Testis (tissue), 3 donors: ENCODE data around the gene ERN2. TPM values are rescaled to one million over a fixed set of nuclear protein-coding genes. Genes with fewer than 3 reads are reported as not detected.

Experiments used
- DNase-seq: peaks from one replicate; pipeline ENCODE4 v3.0.0-alpha.2; 2019
- H3K27ac ChIP-seq, 2 donors: fragments of 200-600 bp; sonication (generic); one replicate each; pipeline ENCODE4 v1.5.1; 2019
- H3K27me3 ChIP-seq: fragments of 200-600 bp; sonication (generic); one replicate; pipeline ENCODE4 v1.5.1; 2019
- H3K36me3 ChIP-seq: fragments of 200-600 bp; sonication (generic); one replicate; pipeline ENCODE4 v1.5.1; 2017; ENCODE audit warnings: low read depth; ENCODE audit errors: missing control alignments
- H3K4me1 ChIP-seq: fragments of 200-600 bp; sonication (generic); one replicate; pipeline ENCODE4 v1.5.1; 2019
- H3K4me3 ChIP-seq, 2 donors: fragments of 200-600 bp; sonication (generic); one replicate each; pipeline ENCODE4 v1.5.1; 2017 to 2019
- H3K9me3 ChIP-seq: fragments of 200-600 bp; sonication (generic); one replicate; pipeline ENCODE4 v1.5.1; 2017
- POLR2A ChIP-seq: fragments of 450-650 bp; IDR thresholded peaks from one replicate; pipeline ENCODE4 v1.6.1; 2017; ENCODE audit warnings: antibody characterized with exemption, mild to moderate bottlenecking, moderate library complexity
- WGBS, 2 donors: methylation state at CpG; one replicate each; pipeline ENCODE4 v1.1.5; 2018; 5-methylcytosine and 5-hydroxymethylcytosine counted together
- intact Hi-C: fragments of 100-400 bp; cut with DNase I; formaldehyde crosslinking; loops from one replicate; pipeline ENCODE4 v1.15.1; 2023; ENCODE audit warnings: low total_unique reads
- polyA plus RNA-seq: library from polyadenylated mRNA; stranded (reverse); fragments of 350-450 nt; fragmentation: Illumina TruSeq; extraction: RNeasy Lipid Tissue Mini Kit (QIAGEN cat#74804); gene quantifications from one replicate; pipeline ENCODE4 v1.2.3, GENCODE V29; 2014; ENCODE audit warnings: low read depth, low replicate concordance; ENCODE audit not compliant: insufficient read depth
- total RNA-seq, 2 donors: library from RNA; depleted of rRNA; stranded (reverse); fragments of >200 nt; gene quantifications; one replicate each; pipeline ENCODE4 v1.2.3, GENCODE V29; 2016
- TF ChIP-seq, protein P1 (sequence below), 3 experiments: fragments of 450-650 bp in 2 of 3; fragments of 200-600 bp in 1 of 3; sonication (generic) in 1 of 3; IDR thresholded peaks; one replicate each; pipeline ENCODE4 v1.5.1; 2016 to 2019; ENCODE audit warnings: antibody characterized with exemption in 3 of 3, mild to moderate bottlenecking in 2 of 3, moderate library complexity in 1 of 3

Gene ERN2
- total and polyA plus RNA-seq, 3 donors from 2014 or later = 0.32 to 0.94 (median 0.37) TPM

DNA sequence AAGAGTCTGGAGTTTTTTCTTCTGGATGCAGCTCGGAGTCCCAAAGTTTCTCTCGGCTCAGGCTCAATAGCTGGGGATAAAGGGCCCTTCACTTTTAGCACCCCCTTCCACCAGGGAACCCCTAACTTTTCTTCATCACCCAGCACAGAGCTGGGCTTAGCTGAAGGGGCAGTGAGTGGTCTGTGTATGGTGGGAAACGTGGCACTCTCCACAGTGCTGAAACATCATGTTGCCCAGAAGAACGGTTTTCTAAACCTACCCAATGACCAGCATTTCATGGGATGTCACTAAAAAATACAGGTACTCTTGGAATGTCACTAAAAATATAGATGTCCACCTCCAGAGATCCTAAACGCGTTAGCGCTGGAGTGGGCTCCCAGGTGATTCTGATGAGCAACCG is 12.0 kb downstream of the ERN2 start:
- intact Hi-C loops = no loop called here
- Histone ChIP-seq H3K27me3 (no peaks in the 10 kb centered on the region), H3K4me1 (no peaks in the 10 kb centered on the region), H3K9me3 (no peaks in the 10 kb centered on the region), H3K27ac (no peak overlapping the region), H3K36me3 (no peaks in the 10 kb centered on the region), H3K4me3 (no peak overlapping the region)
- 69 to 83% methylated on average over 8 of the region's 8 CpGs for WGBS, 2 donors
- no peak for DNase-seq
- TF ChIP-seq POLR2A = no peak
- TF ChIP-seq, protein P1, sequence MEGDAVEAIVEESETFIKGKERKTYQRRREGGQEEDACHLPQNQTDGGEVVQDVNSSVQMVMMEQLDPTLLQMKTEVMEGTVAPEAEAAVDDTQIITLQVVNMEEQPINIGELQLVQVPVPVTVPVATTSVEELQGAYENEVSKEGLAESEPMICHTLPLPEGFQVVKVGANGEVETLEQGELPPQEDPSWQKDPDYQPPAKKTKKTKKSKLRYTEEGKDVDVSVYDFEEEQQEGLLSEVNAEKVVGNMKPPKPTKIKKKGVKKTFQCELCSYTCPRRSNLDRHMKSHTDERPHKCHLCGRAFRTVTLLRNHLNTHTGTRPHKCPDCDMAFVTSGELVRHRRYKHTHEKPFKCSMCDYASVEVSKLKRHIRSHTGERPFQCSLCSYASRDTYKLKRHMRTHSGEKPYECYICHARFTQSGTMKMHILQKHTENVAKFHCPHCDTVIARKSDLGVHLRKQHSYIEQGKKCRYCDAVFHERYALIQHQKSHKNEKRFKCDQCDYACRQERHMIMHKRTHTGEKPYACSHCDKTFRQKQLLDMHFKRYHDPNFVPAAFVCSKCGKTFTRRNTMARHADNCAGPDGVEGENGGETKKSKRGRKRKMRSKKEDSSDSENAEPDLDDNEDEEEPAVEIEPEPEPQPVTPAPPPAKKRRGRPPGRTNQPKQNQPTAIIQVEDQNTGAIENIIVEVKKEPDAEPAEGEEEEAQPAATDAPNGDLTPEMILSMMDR (IDR thresholded peaks at IDR 0.05) = no peak

DNA sequence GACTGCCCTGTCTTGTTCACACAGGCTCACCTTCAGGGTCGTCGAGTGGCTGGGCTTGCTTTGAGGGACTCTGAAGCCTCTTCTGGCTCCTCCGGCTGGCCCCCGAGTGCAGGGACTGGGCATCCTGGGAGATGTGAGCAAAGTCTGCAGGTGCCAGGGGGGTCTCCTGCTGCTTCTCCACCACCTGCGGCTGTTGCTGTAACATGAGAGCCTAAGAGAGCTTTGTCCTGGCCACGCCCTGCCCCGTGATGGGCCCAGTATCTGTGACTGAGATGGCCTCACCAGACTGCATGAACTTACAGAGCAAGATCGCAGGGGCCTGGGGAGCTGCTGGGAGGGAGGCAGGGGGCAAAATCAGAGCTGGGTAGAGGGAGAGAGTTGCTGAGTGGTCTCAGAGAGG is 12.5 kb downstream of the ERN2 start:
- H3K36me3 ChIP-seq = no peaks in the 10 kb centered on the region
- H3K9me3 ChIP-seq = no peaks in the 10 kb centered on the region
- intact Hi-C loops = no loop called here
- TF ChIP-seq, protein P1 (IDR thresholded peaks at IDR 0.05) = no peak
- WGBS, 2 donors = 46 to 48% methylated on average over 4 to 8 of the region's 8 CpGs
- H3K27me3 ChIP-seq = no peaks in the 10 kb centered on the region
- DNase-seq = no peak
- H3K4me3 ChIP-seq = no peak overlapping the region
- no peaks in the 10 kb centered on the region for H3K4me1 ChIP-seq
- H3K27ac ChIP-seq = no peak overlapping the region

DNA sequence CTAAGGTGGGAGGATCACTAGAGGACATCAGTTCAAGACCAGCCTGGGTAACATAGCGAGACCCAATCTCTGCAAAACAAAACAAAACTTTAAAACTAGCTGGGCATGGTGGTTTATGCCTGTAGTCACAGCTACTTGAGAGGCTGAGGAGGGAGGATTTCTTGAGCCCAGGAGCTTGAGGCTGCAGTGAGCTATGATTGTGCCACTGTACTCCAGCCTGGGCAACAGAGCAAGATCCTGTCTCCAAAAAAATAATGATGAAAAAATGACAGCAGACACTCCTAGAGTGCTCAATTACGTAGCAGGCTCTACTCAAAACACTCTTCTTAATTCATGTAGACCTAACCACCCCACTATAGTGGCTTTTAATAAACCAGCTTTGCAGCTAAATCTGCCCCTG is 12.9 kb downstream of the ERN2 start:
- no peak for DNase-seq
- Histone ChIP-seq H3K4me3 (no peak overlapping the region), H3K36me3 (no peaks in the 10 kb centered on the region), H3K27me3 (no peaks in the 10 kb centered on the region), H3K27ac (no peak overlapping the region), H3K4me1 (no peaks in the 10 kb centered on the region), H3K9me3 (no peaks in the 10 kb centered on the region)
- TF ChIP-seq POLR2A = no peak
- TF ChIP-seq, protein P1 (IDR thresholded peaks at IDR 0.05) = no peak
- intact Hi-C loops = no loop called here
- 73 to 81% methylated on average over 2 of the region's 2 CpGs for WGBS, 2 donors

DNA sequence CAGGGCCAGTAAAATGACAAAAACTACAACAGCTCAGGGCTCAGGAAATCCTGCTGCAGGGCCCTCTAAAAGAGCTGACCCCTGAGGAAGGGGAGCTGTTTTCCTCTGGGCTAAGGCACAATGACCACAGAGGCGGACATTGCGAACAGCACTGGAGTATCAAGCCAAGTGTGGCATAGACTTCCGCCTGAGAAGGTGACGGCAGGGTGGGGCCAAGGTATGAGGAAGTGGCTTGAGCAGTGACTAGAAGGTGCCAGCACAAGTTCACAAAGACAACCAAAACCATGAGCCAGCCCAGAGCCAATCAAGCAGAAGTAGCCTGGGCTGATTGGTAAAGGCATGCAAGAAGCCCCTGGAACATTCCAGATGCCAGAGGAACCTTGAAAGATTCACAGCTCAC is 13.9 kb downstream of the ERN2 start:
- 93 to 97% methylated on average over 4 of the region's 4 CpGs for WGBS, 2 donors
- Histone ChIP-seq H3K9me3 (no peaks in the 10 kb centered on the region), H3K4me1 (no peaks in the 10 kb centered on the region), H3K4me3 (no peak overlapping the region), H3K36me3 (no peaks in the 10 kb centered on the region), H3K27ac (no peak overlapping the region), H3K27me3 (no peaks in the 10 kb centered on the region)
- DNase-seq = no peak
- TF ChIP-seq, protein P1 (IDR thresholded peaks at IDR 0.05) = no peak
- no peak for TF ChIP-seq POLR2A
- intact Hi-C loops = no loop called here

DNA sequence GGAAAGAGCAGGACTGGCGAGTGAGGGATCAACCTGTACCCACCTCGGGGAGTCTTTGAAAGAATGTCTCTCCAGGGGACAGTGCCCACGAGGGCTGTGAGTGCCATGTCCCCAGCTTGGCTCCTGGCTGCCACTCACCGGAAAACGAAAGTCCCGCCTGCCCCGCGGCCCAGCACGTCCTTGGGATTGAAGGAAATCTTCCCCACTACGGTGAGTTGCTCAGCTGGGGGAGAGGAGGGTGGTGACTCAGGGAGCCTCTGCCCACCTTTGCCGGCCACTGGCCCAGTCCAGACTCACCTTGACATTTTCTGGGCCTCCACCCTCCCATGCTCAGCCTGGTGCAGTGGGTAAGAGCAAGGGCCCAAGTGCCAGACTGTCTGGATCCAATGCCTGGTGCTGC is 17.3 kb downstream of the ERN2 start:
- no peak overlapping the region for H3K4me3 ChIP-seq
- H3K9me3 ChIP-seq = no peaks in the 10 kb centered on the region
- no peaks in the 10 kb centered on the region for H3K36me3 ChIP-seq
- H3K27ac ChIP-seq = no peak overlapping the region
- intact Hi-C loops = no loop called here
- DNase-seq = no peak
- no peaks in the 10 kb centered on the region for H3K4me1 ChIP-seq
- no peaks in the 10 kb centered on the region for H3K27me3 ChIP-seq
- TF ChIP-seq POLR2A = no peak
- 70 to 79% methylated on average over 11 of the region's 11 CpGs for WGBS, 2 donors
